ENCODE results near the gene GAP43.

DNA sequence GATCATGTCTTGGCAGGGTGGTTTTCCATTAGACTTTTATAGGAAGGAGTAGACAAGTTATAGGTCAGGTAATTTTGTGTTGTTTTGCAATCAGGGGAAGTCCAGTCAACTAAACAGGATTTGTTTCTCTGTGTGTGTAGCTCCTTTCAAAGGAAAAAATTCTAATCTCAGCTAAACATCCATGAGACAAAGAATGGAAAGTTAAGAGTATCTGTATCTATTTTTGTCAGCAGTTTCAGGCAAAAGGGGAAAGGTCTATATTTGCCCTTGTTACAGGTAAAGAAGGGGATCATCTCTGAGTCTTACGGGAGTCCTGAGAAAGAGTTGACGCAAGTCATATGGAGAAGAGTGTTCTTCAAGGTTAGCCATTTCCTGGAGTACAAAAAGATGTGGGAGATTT, 79.3 kb downstream of the GAP43 start:
- no peak for TF ChIP-seq CTCF (IDR thresholded peaks at IDR 0.05)
- TF ChIP-seq POLR2AphosphoS5 (IDR thresholded peaks at IDR 0.05; ENCODE audit: insufficient read depth in 1 of 2, low read depth in 1 of 2), result no peak
- no peak for TF ChIP-seq POLR2A (IDR thresholded peaks at IDR 0.05)

Measured in vagina (tissue), 2 donors.